Neural cell (in vitro differentiated cells): ENCODE data around the gene PCK1. TPM values are rescaled to one million over a fixed set of nuclear protein-coding genes. Genes with fewer than 3 reads are reported as not detected.

Experiments used
- H2AFZ ChIP-seq: fragments of 200-600, 300-800 bp; sonication (generic), shearing (Covaris generic); 2 replicates; pipeline ENCODE4 v1.6.0; 2014; ENCODE audit warnings: low read depth, mild to moderate bottlenecking, antibody characterized with exemption, low read length, moderate library complexity
- H3F3A ChIP-seq: fragments of 200-600 bp; shearing (Covaris generic); 2 replicates; pipeline ENCODE4 v1.6.1; 2016; ENCODE audit warnings: mild to moderate bottlenecking, moderate library complexity, mixed read lengths, antibody characterized with exemption, low read length; ENCODE audit not compliant: insufficient read depth, poor library complexity, severe bottlenecking
- H3K27ac ChIP-seq: fragments of 200-600, 300-800 bp; sonication (generic), shearing (Covaris generic); 2 replicates; pipeline ENCODE4 v1.5.1; 2014; ENCODE audit warnings: mild to moderate bottlenecking, low read length, moderate library complexity
- H3K27me3 ChIP-seq: fragments of 300-800, 200-600 bp; sonication (generic), shearing (Covaris generic); 2 replicates; pipeline ENCODE4 v1.6.0; 2014; ENCODE audit warnings: mild to moderate bottlenecking, low read depth, low read length, moderate library complexity; ENCODE audit not compliant: insufficient read depth
- H3K36me3 ChIP-seq: fragments of 300-800, 200-600 bp; sonication (generic), shearing (Covaris generic); 2 replicates; pipeline ENCODE4 v1.5.1; 2014; ENCODE audit warnings: mild to moderate bottlenecking, antibody characterized with exemption, low read length, moderate library complexity; ENCODE audit not compliant: insufficient read depth
- H3K4me2 ChIP-seq: fragments of 300-800, 200-600 bp; sonication (generic), shearing (Covaris generic); 2 replicates; pipeline ENCODE4 v1.6.0; 2014; ENCODE audit warnings: mild to moderate bottlenecking, low read length
- H3K4me3 ChIP-seq: fragments of 300-800, 200-600 bp; sonication (generic), shearing (Covaris generic); 2 replicates; pipeline ENCODE4 v1.5.1; 2014; ENCODE audit warnings: mild to moderate bottlenecking, low read length, moderate library complexity
- H3K79me2 ChIP-seq: fragments of 200-600 bp; shearing (Covaris generic); replicated peaks from 2 replicates; pipeline ENCODE4 v1.6.0; 2014; ENCODE audit warnings: mild to moderate bottlenecking, low read length, moderate library complexity; ENCODE audit not compliant: insufficient read depth
- H3K9ac ChIP-seq: fragments of 300-800, 200-600 bp; sonication (generic), shearing (Covaris generic); 2 replicates; pipeline ENCODE4 v1.6.1; 2016; ENCODE audit warnings: mild to moderate bottlenecking, low read length, mixed read lengths
- H3K9me2 ChIP-seq: fragments of 200-600 bp; shearing (Covaris generic); 2 replicates; pipeline ENCODE4 v1.6.1; 2016; ENCODE audit warnings: mild to moderate bottlenecking, low read length, mixed read lengths; ENCODE audit not compliant: insufficient read depth
- H3K9me3 ChIP-seq: fragments of 200-600, 300-800 bp; sonication (generic), shearing (Covaris generic); 2 replicates; pipeline ENCODE4 v1.6.1; 2016; ENCODE audit warnings: mild to moderate bottlenecking, mixed run types, low read length, moderate library complexity, mixed read lengths
- H4K20me1 ChIP-seq: fragments of 200-600 bp; shearing (Covaris generic); 2 replicates; pipeline ENCODE4 v1.6.1; 2016; ENCODE audit warnings: mild to moderate bottlenecking, mixed run types; ENCODE audit not compliant: insufficient read depth
- CTCF ChIP-seq: fragments of 450-650 bp; IDR thresholded peaks from 2 replicates; pipeline ENCODE4 v1.5.1; 2014; ENCODE audit warnings: antibody characterized with exemption, mild to moderate bottlenecking, moderate library complexity; ENCODE audit not compliant: poor library complexity, severe bottlenecking
- EP300 ChIP-seq: fragments of 450-650 bp; conservative IDR thresholded peaks from 2 replicates; pipeline ENCODE4 v1.6.1; 2014; ENCODE audit warnings: antibody characterized with exemption, mild to moderate bottlenecking, moderate library complexity; ENCODE audit not compliant: poor library complexity, severe bottlenecking
- EZH2 ChIP-seq: fragments of 200-600, 300-800 bp; shearing (Covaris generic), sonication (generic); IDR thresholded peaks from 2 replicates; pipeline ENCODE4 v1.6.1; 2014; ENCODE audit warnings: antibody characterized with exemption, low read length, borderline replicate concordance, mild to moderate bottlenecking; ENCODE audit not compliant: insufficient read depth, poor library complexity, severe bottlenecking
- MXI1 ChIP-seq: fragments of 450-650 bp; conservative IDR thresholded peaks from 2 replicates; pipeline ENCODE4 v1.6.1; 2014; ENCODE audit warnings: antibody characterized with exemption, mild to moderate bottlenecking; ENCODE audit not compliant: poor library complexity, severe bottlenecking
- POLR2AphosphoS5 ChIP-seq: IDR thresholded peaks from 2 replicates; pipeline ENCODE4 v1.6.1; 2012
- RAD21 ChIP-seq: fragments of 450-650 bp; conservative IDR thresholded peaks from 2 replicates; pipeline ENCODE4 v1.6.1; 2014; ENCODE audit warnings: antibody characterized with exemption, mild to moderate bottlenecking, moderate library complexity
- REST ChIP-seq: IDR thresholded peaks from 2 replicates; pipeline ENCODE4 v1.6.1; 2012; ENCODE audit warnings: borderline replicate concordance
- SMC3 ChIP-seq: fragments of 450-650 bp; conservative IDR thresholded peaks from 2 replicates; pipeline ENCODE4 v1.6.1; 2014; ENCODE audit warnings: antibody characterized with exemption, mild to moderate bottlenecking, moderate library complexity; ENCODE audit not compliant: poor library complexity
- TAF1 ChIP-seq: IDR thresholded peaks from 2 replicates; pipeline ENCODE4 v1.6.1; 2012; ENCODE audit warnings: low read depth
- polyA plus RNA-seq: library from polyadenylated mRNA; depleted of rRNA; stranded (reverse); fragments of >200 nt; gene quantifications from 2 replicates; pipeline ENCODE4 v1.2.3, GENCODE V29; 2014

Gene PCK1
- polyA plus RNA-seq, 1 donor from 2014 or later, result 0.24 TPM

- Histone ChIP-seq H3K9ac (no peak overlapping the region), H3K9me3 (no peaks in the 10 kb centered on the region), H3K79me2 (no peaks in the 10 kb centered on the region), H3K27ac (no peak overlapping the region), H3K4me3 (no peak overlapping the region), H3K9me2 (no peaks in the 10 kb centered on the region), H4K20me1 (no peaks in the 10 kb centered on the region), H3F3A (no peaks in the 10 kb centered on the region), H3K27me3 (no peaks in the 10 kb centered on the region), H3K4me2 (no peak overlapping the region), H3K36me3 (no peaks in the 10 kb centered on the region), H2AFZ (no peak overlapping the region)
- no peak for TF ChIP-seq RAD21
- TF ChIP-seq POLR2AphosphoS5, result no peak
- no peak for TF ChIP-seq REST
- no peak for TF ChIP-seq CTCF
- TF ChIP-seq EZH2, result no peak
- TF ChIP-seq EP300, result no peak
- TF ChIP-seq MXI1, result no peak
- no peak for TF ChIP-seq TAF1
- TF ChIP-seq SMC3, result no peak
Measured at GRCh38 chr20:57536771-57537724, 23.9 kb upstream of the PCK1 start.

GRCh38 chr20:57537822-57538221 is 23.1 kb upstream of the PCK1 start:
- Histone ChIP-seq H3F3A (no peaks in the 10 kb centered on the region), H3K27ac (no peak overlapping the region), H3K36me3 (no peaks in the 10 kb centered on the region), H3K27me3 (no peaks in the 10 kb centered on the region), H3K9ac (no peak overlapping the region), H3K79me2 (no peaks in the 10 kb centered on the region), H3K4me3 (no peak overlapping the region), H4K20me1 (no peaks in the 10 kb centered on the region), H3K9me2 (no peaks in the 10 kb centered on the region), H3K9me3 (no peaks in the 10 kb centered on the region), H2AFZ (no peak overlapping the region), H3K4me2 (no peak overlapping the region)
- TF ChIP-seq POLR2AphosphoS5, result no peak
- no peak for TF ChIP-seq SMC3
- TF ChIP-seq EP300, result no peak
- no peak for TF ChIP-seq CTCF
- TF ChIP-seq TAF1, result no peak
- TF ChIP-seq MXI1, result no peak
- TF ChIP-seq REST, result no peak
- no peak for TF ChIP-seq RAD21
- TF ChIP-seq EZH2, result no peak
